A549 (cell line): ENCODE data around the gene PDE4D.

Experiments used
- CBX8 ChIP-seq: fragments of 200-600 bp; sonication (generic); IDR thresholded peaks from 2 replicates; pipeline ENCODE4 v1.6.1; 2016
- RFX5 ChIP-seq: fragments of 450-650 bp; IDR thresholded peaks from 2 replicates; pipeline ENCODE4 v1.7.1; 2014; ENCODE audit warnings: antibody characterized with exemption, mild to moderate bottlenecking, moderate library complexity

DNA sequence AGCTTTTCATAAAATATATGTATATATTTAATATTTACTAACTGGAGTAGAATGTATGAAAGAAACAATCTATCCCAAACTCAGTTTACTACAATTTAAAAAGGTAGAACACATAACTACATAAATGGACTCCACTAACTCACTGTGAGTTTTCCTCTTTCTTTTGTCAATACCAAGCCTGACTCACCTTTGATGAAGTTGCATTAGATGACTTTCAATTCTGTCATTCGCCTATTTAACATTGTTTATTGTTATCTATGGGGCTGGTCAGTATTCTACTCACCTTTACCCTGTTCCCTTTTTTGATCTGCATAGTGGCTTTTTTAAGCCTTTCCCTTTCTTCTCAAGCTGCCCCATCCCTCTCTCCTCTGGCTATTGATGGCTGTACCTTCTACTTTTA is 680.9 kb downstream of the PDE4D start:
- TF ChIP-seq CBX8, result no peak
- TF ChIP-seq RFX5, result no peak
